Upper lobe of right lung (tissue), 1 donor: ENCODE results near the gene SLC17A7. TPM values are rescaled to one million over a fixed set of nuclear protein-coding genes. Genes with fewer than 3 reads are reported as not detected.

Experiments
- ATAC-seq: fragments of 200-7000 bp; cut with Tn5 transposase; one replicate; pipeline ENCODE4 v1.9.1; 2020; ENCODE audit warnings: mild to moderate bottlenecking, moderate library complexity
- DNase-seq: peaks from one replicate; pipeline ENCODE4 v3.0.0-alpha.2; 2020
- H3K27ac ChIP-seq: fragments of 200-600 bp; one replicate; pipeline ENCODE4 v1.8.0; 2022
- H3K27me3 ChIP-seq: fragments of 200-600 bp; one replicate; pipeline ENCODE4 v1.8.0; 2022; ENCODE audit warnings: mild to moderate bottlenecking
- H3K36me3 ChIP-seq: fragments of 200-600 bp; one replicate; pipeline ENCODE4 v1.8.0; 2022
- H3K4me1 ChIP-seq: fragments of 200-600 bp; one replicate; pipeline ENCODE4 v1.8.0; 2022
- H3K4me3 ChIP-seq: fragments of 200-600 bp; one replicate; pipeline ENCODE4 v1.8.0; 2022; ENCODE audit warnings: mild to moderate bottlenecking
- H3K9me3 ChIP-seq: fragments of 200-600 bp; one replicate; pipeline ENCODE4 v1.8.0; 2022
- CTCF ChIP-seq: fragments of 200-600 bp; IDR thresholded peaks from one replicate; pipeline ENCODE4 v1.8.0; 2022; ENCODE audit warnings: antibody characterized with exemption
- intact Hi-C: fragments of 100-400 bp; cut with DNase I; formaldehyde crosslinking; loops from one replicate; pipeline ENCODE4 v1.11.0; 2022
- total RNA-seq: library from RNA; stranded (reverse); fragmentation: NEBNext Ultra II Directional; extraction: Animal tissue kit (Norgen Biotek cat#: 25700); gene quantifications from one replicate; pipeline ENCODE4 v1.2.1, GENCODE V29; 2021
- donor health status: DM: no; HTN: yes; CAD: no; lungs with severe emphysema.

Gene SLC17A7
- total RNA-seq, 1 donor from 2014 or later, result 0.69 TPM

- no peaks in the 10 kb centered on the region for H3K36me3 ChIP-seq
- ATAC-seq, result no peak
Measured at GRCh38 chr19:49403404-49404187, 37.7 kb downstream of the SLC17A7 start.

GRCh38 chr19:49400029-49400428 is 41.3 kb downstream of the SLC17A7 start:
- no peaks in the 10 kb centered on the region for H3K27me3 ChIP-seq
- no peak for ATAC-seq
- no peaks in the 10 kb centered on the region for H3K9me3 ChIP-seq
- H3K27ac ChIP-seq, result no peak overlapping the region
- TF ChIP-seq CTCF, result no peak
- DNase-seq, result no peak
- H3K36me3 ChIP-seq, result no peaks in the 10 kb centered on the region
- intact Hi-C loops, result no loop called here
- H3K4me3 ChIP-seq, result no peak overlapping the region
- H3K4me1 ChIP-seq, result no peaks in the 10 kb centered on the region

More at GRCh38 chr19:49403404-49404187, 37.7 kb downstream of the SLC17A7 start:
- no peak overlapping the region for H3K27ac ChIP-seq
- TF ChIP-seq CTCF, result no peak
- no peaks in the 10 kb centered on the region for H3K4me1 ChIP-seq
- DNase-seq, result no peak
- H3K4me3 ChIP-seq, result no peak overlapping the region
- no peaks in the 10 kb centered on the region for H3K9me3 ChIP-seq
- H3K27me3 ChIP-seq, result no peaks in the 10 kb centered on the region
- intact Hi-C loops, result no loop called here

GRCh38 chr19:49398931-49399330 is 42.4 kb downstream of the SLC17A7 start:
- Histone ChIP-seq H3K27me3 (no peaks in the 10 kb centered on the region), H3K4me3 (no peak overlapping the region), H3K36me3 (no peaks in the 10 kb centered on the region), H3K4me1 (no peaks in the 10 kb centered on the region), H3K27ac (no peak overlapping the region), H3K9me3 (no peaks in the 10 kb centered on the region)
- intact Hi-C loops, result no loop called here
- DNase-seq, result no peak
- no peak for ATAC-seq
- TF ChIP-seq CTCF, result no peak

- DNase-seq, result no peak
- H3K27ac ChIP-seq, result no peak overlapping the region
- no peaks in the 10 kb centered on the region for H3K27me3 ChIP-seq
- TF ChIP-seq CTCF, result no peak
- H3K36me3 ChIP-seq, result no peaks in the 10 kb centered on the region
- H3K4me1 ChIP-seq, result no peaks in the 10 kb centered on the region
- H3K4me3 ChIP-seq, result no peak overlapping the region
- no peak for ATAC-seq
- no peaks in the 10 kb centered on the region for H3K9me3 ChIP-seq
- intact Hi-C loops, result no loop called here
Measured at GRCh38 chr19:49398001-49398615, 43.2 kb downstream of the SLC17A7 start.

GRCh38 chr19:49396738-49397505 is 44.4 kb downstream of the SLC17A7 start:
- Histone ChIP-seq H3K9me3 (no peaks in the 10 kb centered on the region), H3K4me1 (no peaks in the 10 kb centered on the region), H3K27me3 (no peaks in the 10 kb centered on the region), H3K36me3 (no peaks in the 10 kb centered on the region), H3K4me3 (no peak overlapping the region), H3K27ac (no peak overlapping the region)
- TF ChIP-seq CTCF, result no peak
- ATAC-seq (no peak), DNase-seq (no peak)
- intact Hi-C loops, result no loop called here
